EH (cell line): ENCODE data around the gene WHRN.
A peak's percentile ranks its signal among the peaks of the same experiment; 100 is the strongest.

Source experiments
- DNase-seq: peaks from one replicate; pipeline ENCODE4 v3.0.0-alpha.2; 2015; ENCODE audit warnings: low read depth

The WHRN gene

GRCh38 chr9:114417511-114417910, 87.8 kb downstream of the WHRN start:
- peak; percentile 74 for DNase-seq

GRCh38 chr9:114416906-114417305, 88.4 kb downstream of the WHRN start:
- DNase-seq: no peak

GRCh38 chr9:114416290-114416689, 89.0 kb downstream of the WHRN start:
- DNase-seq: no peak

GRCh38 chr9:114414346-114414745, 90.9 kb downstream of the WHRN start:
- no peak for DNase-seq

- DNase-seq: peak; percentile 74
These were observed 91.4 kb downstream of the WHRN start for GRCh38 chr9:114413861-114414301.

- DNase-seq: no peak
These were observed 93.1 kb downstream of the WHRN start for GRCh38 chr9:114412048-114412683.

- DNase-seq: no peak
These were observed 93.8 kb downstream of the WHRN start for GRCh38 chr9:114411452-114411851.

GRCh38 chr9:114410910-114411309, 94.4 kb downstream of the WHRN start:
- DNase-seq: no peak

GRCh38 chr9:114409842-114410241, 95.4 kb downstream of the WHRN start:
- no peak for DNase-seq

- DNase-seq: peak; percentile 91
These were observed 96.0 kb downstream of the WHRN start for GRCh38 chr9:114409103-114409780.

- DNase-seq: no peak
These were observed 96.6 kb downstream of the WHRN start for GRCh38 chr9:114408645-114409044.

- DNase-seq: no peak
These were observed 97.4 kb downstream of the WHRN start for GRCh38 chr9:114407889-114408288.

- no peak for DNase-seq
These were observed 98.8 kb downstream of the WHRN start for GRCh38 chr9:114406441-114406840.

- peak; percentile 86 for DNase-seq
These were observed 99.8 kb downstream of the WHRN start for GRCh38 chr9:114405294-114406034.

- no peak for DNase-seq
These were observed 100.7 kb downstream of the WHRN start for GRCh38 chr9:114404531-114404930.

GRCh38 chr9:114403153-114403756, 102.0 kb downstream of the WHRN start:
- no peak for DNase-seq

GRCh38 chr9:114401344-114401743, 103.9 kb downstream of the WHRN start:
- no peak for DNase-seq

- DNase-seq: no peak
These were observed 104.5 kb downstream of the WHRN start for GRCh38 chr9:114400772-114401171.

GRCh38 chr9:114400219-114400618, 105.1 kb downstream of the WHRN start:
- DNase-seq: peak; percentile 46

- no peak for DNase-seq
These were observed 105.9 kb downstream of the WHRN start for GRCh38 chr9:114399381-114399780.

- DNase-seq: peak; percentile 92
These were observed 107.2 kb downstream of the WHRN start for GRCh38 chr9:114397848-114398605.
